HG02943 (cell line): Measurements from ENCODE around the gene FBXL16.
"Not testable (repeated sequence)": the region's sequence is repeated elsewhere in the genome, so short reads cannot be mapped to it uniquely, and the experiment has no call there.

Source experiments
- ATAC-seq: cut with Tn5 transposase; IDR thresholded peaks from one replicate; pipeline ENCODE4 v1.9.1; 2021; ENCODE audit warnings: mild to moderate bottlenecking, low read depth, moderate library complexity; ENCODE audit not compliant: unreplicated experiment

The FBXL16 gene, protein sequence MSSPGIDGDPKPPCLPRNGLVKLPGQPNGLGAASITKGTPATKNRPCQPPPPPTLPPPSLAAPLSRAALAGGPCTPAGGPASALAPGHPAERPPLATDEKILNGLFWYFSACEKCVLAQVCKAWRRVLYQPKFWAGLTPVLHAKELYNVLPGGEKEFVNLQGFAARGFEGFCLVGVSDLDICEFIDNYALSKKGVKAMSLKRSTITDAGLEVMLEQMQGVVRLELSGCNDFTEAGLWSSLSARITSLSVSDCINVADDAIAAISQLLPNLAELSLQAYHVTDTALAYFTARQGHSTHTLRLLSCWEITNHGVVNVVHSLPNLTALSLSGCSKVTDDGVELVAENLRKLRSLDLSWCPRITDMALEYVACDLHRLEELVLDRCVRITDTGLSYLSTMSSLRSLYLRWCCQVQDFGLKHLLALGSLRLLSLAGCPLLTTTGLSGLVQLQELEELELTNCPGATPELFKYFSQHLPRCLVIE

GRCh38 chr16:705431-706188 lies at the start of gene FBXL16:
Gene FBXL16, minus strand, starts transcription at chr16:705801. Its CDS starts 8,396 bp downstream, at chr16:697405.
- ATAC-seq: no peak

DNA sequence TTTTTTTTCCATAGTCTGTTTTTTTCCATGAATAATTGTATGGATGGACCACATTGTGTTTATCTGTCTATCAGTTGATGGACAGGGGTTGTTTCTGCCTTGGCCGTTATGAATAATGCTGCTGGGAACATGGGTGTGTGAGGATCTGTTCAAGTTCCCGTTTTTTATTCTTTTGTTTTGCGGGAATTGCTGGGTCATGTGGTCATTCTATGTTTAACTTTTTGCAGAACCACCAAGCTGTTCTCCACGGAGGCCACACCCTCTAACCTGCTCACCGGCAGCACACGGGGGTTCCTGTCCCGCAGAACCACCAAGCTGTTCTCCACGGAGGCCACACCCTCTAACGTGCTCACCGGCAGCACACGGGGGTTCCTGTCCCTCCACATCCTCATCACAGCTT lies 49.1 kb upstream of the FBXL16 start:
- ATAC-seq: no peak

DNA sequence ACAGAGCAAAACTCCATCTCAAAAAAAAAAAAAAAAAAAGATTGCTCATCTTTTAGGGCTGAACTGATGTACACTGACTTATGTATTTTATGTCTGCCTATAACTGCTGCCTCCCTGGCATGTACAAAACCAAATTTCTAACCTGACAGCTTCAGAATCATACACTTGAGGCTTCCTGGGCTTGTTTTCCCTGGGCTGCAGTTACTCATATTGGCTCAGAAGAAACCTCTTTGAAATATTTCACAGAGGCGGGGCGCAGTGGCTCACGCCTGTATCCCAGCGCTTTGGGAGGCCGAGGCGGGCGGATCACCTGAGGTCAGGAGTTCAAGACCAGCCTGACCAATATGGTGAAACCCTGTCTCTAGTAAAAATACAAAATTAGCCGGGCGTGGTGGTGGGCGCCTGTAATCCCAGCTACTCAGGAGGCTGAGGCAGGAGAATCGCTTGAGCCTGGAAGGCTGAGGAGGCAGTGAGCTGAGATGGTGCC lies 48.6 kb upstream of the FBXL16 start:
- not testable (repeated sequence) for ATAC-seq

GRCh38 chr16:752007-752312 lies 46.4 kb upstream of the FBXL16 start:
- no peak for ATAC-seq

- ATAC-seq: no peak
Observed at GRCh38 chr16:751152-752006, 45.8 kb upstream of the FBXL16 start.

DNA sequence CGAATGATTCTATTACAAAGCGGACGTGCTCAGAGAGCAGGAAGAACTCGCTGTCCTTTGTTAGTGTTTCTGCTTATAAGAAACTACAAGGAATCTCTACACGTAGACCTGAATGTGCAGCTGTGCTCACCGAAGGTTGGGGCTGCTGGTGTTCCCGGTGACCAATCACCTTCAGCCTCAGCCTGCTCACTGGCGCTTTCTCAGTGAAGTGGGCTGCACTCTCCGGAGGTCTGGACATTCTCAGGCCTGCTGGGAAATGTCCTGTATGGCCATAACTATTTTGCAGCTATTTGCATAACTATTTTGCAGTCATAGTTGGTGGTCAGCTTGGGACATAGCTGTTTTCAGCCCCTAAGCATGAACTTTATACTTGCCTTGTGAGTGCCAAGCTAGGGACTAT lies 44.9 kb upstream of the FBXL16 start:
- no peak for ATAC-seq

DNA sequence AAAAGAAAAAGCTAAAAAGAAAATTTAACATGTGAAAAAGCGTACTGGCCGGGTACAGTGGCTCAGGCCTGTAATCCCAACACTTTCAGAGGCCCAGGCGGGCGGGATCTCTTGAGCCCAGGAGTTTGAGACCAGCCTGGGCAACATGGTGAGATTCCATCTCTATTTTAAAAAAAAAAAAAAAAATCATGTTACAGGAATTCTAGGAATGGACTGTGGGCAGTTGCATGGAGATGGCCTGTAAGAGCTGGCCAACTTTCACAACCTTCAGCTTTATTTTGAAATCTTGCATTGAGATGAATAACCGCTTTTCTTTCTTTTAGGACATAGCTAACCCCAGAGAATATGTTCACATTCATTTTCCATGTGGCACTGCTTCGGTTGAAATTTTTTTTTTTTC lies 43.4 kb upstream of the FBXL16 start:
- ATAC-seq: no peak

- no peak for ATAC-seq
Observed at GRCh38 chr16:747978-748746, 42.6 kb upstream of the FBXL16 start.

- no peak for ATAC-seq
Observed at GRCh38 chr16:746637-747036, 41.0 kb upstream of the FBXL16 start.

DNA sequence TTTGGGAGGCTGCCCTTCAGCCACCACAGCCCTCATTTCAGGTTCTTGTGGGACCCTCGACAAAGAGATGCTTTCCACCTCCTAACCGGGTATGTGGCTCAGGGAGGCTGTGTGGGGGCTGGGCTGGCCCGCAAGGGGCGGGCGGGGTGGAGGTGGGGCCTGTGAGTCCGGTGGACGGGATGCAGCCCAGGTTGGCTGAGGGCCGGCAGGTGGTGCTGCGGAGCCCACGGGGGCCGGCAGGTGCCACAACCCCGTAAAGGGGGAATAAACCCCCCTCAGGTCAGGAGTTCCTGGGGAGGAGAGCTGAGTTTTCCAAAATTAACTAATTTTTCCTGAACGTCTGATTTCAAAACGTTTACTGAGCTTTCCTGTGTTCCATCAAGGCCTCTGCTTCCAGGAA lies 40.1 kb upstream of the FBXL16 start:
- ATAC-seq: no peak

DNA sequence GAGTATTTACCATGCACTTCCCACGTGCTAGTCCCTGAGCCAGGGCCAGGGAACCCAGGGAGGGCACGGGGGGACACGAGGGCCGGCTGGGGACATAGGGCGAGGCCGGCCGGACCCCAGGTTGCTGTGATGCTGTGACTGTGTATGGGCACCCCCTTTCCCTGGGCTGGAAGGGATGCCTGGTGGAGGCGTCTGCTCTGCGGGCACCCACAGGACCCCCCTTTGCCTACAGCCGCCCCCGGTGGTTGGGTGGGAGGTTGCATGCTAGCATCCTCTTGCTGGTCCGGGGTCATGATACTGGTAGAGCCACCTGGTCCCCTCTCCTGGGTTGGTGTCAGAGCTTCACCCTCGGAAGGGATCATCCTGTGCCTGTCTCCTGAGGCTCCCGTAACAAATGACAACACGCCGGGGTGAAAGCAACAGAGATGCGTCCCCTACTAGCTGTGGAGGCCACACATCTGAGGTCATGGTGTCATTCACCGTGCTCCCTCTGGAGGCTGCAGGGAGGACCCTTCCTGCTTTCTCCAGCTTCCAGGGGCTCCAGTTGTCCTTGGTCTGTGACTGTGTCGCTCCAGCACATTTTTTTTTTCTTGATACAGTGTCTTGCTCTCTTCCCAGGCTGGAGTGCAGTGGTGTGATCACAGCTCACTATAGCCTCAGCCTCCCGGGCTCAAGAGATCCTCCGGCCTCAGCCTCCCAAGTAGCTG lies 38.3 kb upstream of the FBXL16 start:
- ATAC-seq: no peak

- ATAC-seq: not testable (repeated sequence)
Observed at GRCh38 chr16:742894-743293, 37.3 kb upstream of the FBXL16 start.

DNA sequence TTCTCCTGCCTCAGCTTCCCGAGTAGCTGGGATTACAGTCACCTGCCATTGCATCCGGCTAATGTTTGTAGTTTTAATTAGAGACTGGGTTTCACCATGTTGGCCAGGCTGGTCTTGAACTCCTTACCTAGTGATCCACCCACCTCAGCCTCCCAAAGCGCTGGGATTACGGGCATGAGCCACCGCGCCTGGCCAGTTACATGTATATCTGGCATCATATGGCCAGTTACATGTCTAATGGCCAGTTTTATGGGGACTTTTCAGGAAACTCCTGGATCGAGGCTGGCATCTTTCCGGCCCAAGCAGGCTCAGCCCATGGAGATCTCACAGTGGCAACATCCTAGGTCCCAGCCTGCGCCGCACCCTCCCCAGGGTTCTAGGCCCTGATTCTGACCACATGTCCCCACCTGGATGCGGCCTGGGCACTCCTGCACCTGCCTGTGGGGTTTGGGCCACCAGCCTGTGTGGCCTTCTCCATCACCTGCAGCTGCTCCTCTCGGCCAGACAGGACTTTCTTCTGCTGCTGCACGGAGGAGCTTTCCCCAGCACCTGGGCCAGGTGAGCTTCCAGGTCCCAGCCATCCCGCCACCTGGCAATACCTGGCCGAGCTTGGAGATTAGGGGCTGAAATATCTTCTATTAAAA lies 36.5 kb upstream of the FBXL16 start:
- ATAC-seq: no peak

- peak; percentile 75 for ATAC-seq
Observed at GRCh38 chr16:740764-741505, 35.3 kb upstream of the FBXL16 start, which contains the start of gene CIAO3. Gene CIAO3, minus strand, starts transcription at chr16:740997. Its CDS starts 12 bp downstream, at chr16:740985.

- no peak for ATAC-seq
Observed at GRCh38 chr16:740459-740763, 34.8 kb upstream of the FBXL16 start.

- ATAC-seq: no peak
Observed at GRCh38 chr16:739560-740458, 34.2 kb upstream of the FBXL16 start.

GRCh38 chr16:736936-737481 lies 31.4 kb upstream of the FBXL16 start:
- no peak for ATAC-seq
